ENCODE measurements around the gene IP6K1.
"Not testable (repeated sequence)": the region's sequence is repeated elsewhere in the genome, so short reads cannot be mapped to it uniquely, and the experiment has no call there.

The IP6K1 gene

GRCh38 chr3:49761661-49762060 is 24.7 kb downstream of the IP6K1 start:
- DNase-seq: no peak

GRCh38 chr3:49759226-49759625 is 27.1 kb downstream of the IP6K1 start:
- no peak for DNase-seq

GRCh38 chr3:49757197-49757596 is 29.1 kb downstream of the IP6K1 start:
- no peak for DNase-seq

GRCh38 chr3:49756036-49756435 is 30.3 kb downstream of the IP6K1 start:
- no peak for DNase-seq

DNA sequence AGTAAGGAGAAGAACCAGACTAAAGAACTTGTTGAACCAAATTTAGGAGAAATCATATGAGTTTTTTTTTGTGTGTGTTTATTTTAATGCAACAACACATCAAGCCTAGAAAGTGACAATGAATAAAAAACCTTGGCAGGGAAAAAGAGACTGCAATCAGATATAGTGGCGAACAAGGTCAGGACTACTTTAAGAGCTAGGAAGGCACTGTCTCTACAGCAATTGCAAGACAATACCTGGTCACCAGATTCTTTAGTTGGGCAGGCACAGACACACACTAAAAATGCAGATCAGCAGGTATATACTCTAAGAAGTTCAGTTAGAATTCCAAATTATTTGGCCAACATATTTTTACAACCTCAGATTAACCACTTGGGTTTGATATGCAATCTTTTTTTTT is 31.8 kb downstream of the IP6K1 start:
- DNase-seq: no peak

- DNase-seq: no peak
These were observed 34.8 kb downstream of the IP6K1 start for GRCh38 chr3:49751501-49751900.

DNA sequence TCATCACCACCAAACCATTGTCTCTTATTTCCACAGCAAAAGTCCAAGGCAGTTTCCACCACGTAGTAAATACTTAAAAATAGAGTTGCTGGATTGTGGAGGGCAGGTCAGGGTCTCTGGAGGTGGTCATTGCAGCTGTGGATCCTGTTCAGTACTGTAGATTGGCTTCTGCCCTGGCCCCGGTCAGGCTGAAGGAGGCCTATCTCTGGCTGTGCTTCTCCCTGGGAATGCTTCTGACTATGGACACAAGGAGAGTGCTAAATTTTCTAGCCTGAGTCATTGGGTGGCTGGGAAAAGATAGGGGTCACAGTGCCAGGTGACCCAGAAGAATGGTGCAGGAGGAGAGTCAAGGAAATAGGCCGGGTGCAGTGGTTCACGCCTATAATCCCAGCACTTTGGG is 36.3 kb downstream of the IP6K1 start:
- no peak for DNase-seq

GRCh38 chr3:49748874-49749273 is 37.5 kb downstream of the IP6K1 start:
- not testable (repeated sequence) for DNase-seq

GRCh38 chr3:49747792-49748480 is 38.4 kb downstream of the IP6K1 start:
- DNase-seq: no peak

DNA sequence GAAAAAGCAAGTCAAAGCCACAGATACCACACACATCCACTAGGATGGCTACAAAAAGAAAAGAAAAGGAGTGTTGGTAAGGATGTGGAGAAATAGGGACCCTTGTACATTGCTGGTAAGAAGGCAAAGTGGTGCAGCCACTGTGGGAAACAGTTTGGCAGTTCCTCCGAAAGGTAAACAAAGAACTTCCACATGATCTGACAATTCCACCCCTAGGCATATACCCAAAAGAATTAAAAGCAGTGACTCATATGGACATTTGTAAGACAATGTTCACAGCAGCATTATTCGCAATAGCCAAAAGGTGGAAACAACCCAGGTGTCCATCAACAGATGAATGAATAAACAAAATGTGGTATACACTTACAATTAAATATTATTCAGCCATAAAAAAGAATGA is 40.4 kb downstream of the IP6K1 start:
- DNase-seq: no peak

DNA sequence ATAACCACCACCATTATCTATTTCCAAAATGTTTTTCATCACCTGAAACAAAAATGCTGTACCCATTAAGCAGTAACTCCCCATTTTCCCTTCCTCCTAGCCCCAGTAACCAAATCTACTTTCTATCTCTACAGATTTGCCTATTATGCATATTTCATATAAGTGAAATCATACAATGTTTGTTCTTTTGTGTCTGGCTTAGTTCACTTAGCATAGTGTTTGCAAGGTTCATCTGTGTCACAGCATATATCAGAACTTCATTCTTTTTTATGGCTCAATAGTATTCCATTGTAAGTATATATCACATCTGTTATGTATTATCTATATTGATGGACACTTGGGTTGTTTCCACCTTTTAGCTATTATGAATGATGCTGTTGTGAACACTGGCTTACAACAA is 45.9 kb downstream of the IP6K1 start:
- no peak for DNase-seq

GRCh38 chr3:49738067-49738713 is 48.2 kb downstream of the IP6K1 start:
- DNase-seq: no peak

DNA sequence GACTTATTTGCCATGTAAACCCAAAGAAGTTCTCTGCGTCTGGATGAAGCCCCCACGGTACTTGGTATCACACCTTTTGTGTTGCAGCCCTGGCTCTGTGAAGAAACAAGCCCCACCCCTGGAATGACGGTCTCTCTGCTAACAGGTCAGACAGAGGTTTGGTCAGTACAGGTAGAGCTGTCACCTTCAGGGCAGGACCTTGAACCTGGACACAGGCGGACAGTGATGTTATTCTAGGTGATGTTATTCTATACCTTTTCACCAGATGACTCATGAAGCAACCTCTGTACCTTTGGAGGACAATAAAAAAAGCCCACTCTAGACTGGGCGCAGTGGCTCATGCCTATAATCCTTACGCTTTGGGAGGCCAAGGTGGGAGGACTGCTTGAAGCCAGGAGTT is 51.6 kb downstream of the IP6K1 start:
- DNase-seq: no peak

DNA sequence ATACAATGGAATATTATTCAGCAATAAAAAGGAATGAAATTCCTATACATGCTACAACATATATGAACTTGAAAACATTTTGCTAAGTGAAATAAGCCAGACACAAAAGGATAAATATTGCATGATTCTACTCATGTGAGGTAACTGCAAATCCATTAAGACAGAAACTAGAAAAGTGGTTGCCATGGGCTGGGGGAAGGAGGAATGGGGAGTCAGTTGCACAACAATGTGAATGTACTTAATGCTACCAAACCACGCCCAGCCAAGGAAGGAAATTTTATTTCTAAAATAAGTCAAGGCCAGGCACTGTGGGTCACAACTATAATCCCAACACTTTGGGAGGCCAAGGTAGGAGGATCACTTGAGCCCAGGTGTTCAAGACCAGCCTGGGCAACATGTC is 52.8 kb downstream of the IP6K1 start:
- DNase-seq: no peak

DNA sequence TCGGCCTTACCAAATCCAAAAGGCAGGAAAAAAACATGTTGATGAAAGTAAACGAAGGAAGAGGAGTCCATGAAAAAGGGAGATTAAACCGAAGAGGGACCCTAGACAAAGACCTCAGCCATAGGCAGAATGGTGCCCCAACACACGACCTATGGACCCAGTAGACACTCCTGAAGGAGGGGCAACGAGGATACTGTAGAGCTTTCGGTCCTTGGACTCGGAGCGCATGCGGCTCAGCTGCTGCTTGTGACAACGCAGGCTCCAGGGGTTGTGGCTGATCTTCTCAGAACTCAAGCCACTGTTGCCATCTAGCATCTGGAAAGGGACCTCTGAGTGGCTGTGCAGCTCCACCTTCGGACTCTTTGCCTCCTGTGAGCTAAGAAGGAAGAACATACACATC is 53.7 kb downstream of the IP6K1 start:
- no peak for DNase-seq

DNA sequence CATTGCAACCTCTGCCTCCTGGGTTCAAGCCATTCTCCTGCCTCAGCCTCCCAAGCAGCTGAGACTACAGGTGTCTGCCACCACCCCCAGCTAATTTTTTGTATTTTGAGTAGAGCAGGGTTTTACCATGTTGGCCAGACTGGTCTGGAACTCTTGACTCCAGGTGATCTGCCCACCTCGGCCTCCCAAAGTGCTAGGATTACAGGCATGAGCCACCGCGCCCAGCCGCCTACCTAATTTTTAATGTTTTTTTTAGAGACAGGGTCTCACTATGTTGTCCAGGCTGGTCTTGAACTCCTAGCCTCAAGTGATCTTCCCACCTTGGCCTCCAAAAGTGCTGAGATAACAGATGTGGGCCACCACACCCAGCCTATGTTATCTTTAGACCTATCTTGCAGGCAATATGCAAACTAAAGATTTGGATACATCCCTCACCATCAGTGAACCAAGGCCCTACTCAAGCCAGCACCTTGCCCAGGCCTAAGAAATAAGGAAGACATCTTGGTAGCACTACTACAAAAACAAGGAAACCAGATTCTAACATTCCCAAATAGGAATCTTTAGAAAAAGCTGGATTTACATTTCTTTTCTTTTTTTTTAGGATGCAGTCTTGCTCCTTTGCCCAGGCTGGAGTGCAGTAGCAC is 56.3 kb downstream of the IP6K1 start:
- no peak for DNase-seq

- DNase-seq: no peak
These were observed 58.4 kb downstream of the IP6K1 start for GRCh38 chr3:49727924-49728361.

- DNase-seq: no peak
These were observed 59.0 kb downstream of the IP6K1 start for GRCh38 chr3:49727154-49727923.

- no peak for DNase-seq
These were observed 60.2 kb downstream of the IP6K1 start for GRCh38 chr3:49725906-49726681.

GRCh38 chr3:49724586-49724985 is 61.8 kb downstream of the IP6K1 start:
- DNase-seq: no peak

DNA sequence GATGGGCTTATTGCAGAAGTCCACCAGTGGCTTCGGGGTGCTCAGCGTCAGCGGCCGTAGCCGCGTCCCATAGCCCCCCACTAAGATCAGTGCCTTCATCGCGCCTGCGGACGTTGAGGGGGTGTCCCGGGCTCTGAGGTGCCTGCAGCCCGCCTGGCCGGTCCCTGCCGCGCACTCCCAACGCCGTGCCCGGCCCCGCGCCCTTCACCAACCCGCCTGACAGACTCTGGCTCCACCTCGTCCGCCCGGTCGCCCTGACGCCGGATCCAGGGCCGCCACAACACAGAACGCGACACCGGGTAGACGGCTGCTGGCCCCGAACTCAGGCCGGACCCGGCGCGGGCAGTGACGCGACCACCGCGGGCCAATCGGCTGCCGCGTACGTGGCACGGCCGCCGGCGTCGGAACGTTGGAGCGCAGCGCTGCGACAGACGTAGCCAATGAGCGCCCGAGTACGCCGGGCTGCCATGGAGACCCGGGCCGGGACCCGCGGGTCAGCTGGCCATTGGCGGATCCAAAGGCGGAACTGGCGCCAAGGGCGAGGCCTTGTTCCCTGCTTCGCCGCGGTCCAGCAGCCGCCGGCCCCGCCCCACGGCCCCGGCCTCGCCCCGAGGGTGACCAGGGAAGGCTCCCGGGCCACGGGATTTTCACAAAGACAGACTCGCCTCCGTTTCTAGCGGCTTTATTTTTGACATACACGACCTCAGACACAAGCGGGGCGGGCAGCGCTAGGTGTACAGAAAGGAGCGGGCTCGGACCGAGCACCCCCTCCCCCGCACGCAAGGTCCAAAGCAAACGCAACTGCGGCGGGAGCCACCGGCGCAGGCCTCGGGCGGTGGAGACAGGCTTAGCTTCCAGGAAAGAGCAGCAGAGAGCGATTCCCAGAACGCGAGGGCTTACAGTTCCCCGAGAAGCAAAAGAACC is 62.5 kb downstream of the IP6K1 start, which contains the start of gene GMPPB:
Gene GMPPB, minus strand, starts transcription at position 324 of the 924 bp plus-strand sequence. Its CDS starts 225 bp downstream, at position 99.
- peak; percentile 92 for DNase-seq

DNA sequence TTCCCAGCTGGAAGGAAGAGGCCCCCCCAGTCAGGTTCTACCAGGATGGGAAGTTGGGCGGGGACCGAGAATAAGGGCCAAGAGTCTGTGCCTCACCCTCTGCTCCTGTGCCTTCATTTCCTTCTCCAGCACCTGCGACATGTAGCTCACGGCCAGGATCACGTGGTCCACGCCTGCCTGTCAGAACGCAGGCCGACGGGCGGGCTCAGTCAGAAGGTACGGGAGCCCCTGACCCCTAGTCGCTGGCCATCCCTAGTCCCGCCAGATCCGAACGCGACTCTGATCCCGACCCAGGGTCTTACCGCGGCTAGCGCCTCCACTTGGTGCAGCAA is 63.1 kb downstream of the IP6K1 start:
- DNase-seq: no peak
